ENCODE results near the gene RCCD1.
"Not testable (repeated sequence)": the region's sequence is repeated elsewhere in the genome, so short reads cannot be mapped to it uniquely, and the experiment has no call there.

DNA sequence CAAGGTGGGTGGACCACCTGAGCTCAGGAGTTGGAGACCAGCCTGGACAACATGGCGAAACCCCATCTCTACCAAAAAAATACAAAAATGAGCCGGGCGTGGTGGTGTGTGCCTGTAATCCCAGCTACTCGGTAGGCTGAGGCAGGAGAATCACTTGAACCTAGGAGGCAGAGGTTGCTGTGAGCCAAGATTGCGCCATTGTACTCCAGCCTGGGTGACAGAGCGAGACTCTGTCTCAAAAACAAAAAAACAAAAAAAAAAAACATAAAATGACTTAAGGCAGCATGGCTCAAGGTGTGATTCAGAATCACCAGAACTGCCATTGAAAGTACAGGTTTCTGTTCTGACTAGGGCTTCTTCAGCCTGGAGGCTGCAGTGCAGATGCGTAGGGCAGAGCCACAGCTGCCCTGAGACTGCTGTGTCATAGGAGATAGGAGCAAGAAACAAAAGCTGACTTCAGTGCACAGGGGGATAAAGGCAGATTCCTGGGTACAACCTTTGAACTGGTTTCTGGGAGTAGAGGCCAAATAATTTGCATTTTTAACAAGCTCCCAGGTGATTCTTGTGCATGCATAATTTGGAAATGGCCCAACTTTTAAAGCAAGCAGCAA lies 31.9 kb upstream of the RCCD1 start:
- not testable (repeated sequence) for TF ChIP-seq CTCF (IDR thresholded peaks at IDR 0.05; ENCODE audit: extremely low read depth in 1 of 2, insufficient read depth in 1 of 2, low read depth in 1 of 2, low read length in 2 of 2); MYC (IDR thresholded peaks at IDR 0.05; ENCODE audit: low read depth, low read length); POLR2A (IDR thresholded peaks at IDR 0.05; ENCODE audit: low read depth, low read length); FOS (IDR thresholded peaks at IDR 0.05; ENCODE audit: borderline replicate concordance, insufficient read depth, low read length); EZH2 (IDR thresholded peaks at IDR 0.05; ENCODE audit: borderline replicate concordance, low read depth, low read length, severe bottlenecking)
